Measurements from ENCODE around the gene BCL11B. TPM values are rescaled to one million over a fixed set of nuclear protein-coding genes. Genes with fewer than 3 reads are reported as not detected.

BCL11B gene
- total RNA-seq, 2 experiments from 2014 or later: 31.3 to 32.1 TPM

GRCh38 chr14:99176156-99176945, 95.6 kb downstream of the BCL11B start:
- POLR2A ChIA-PET: no interaction called here
- CTCF ChIA-PET: interaction anchor here (1.5 kb wide), 1 partner anchor 12 kb away, joined by 4 read pairs; no protein-coding TSS in a partner anchor

DNA sequence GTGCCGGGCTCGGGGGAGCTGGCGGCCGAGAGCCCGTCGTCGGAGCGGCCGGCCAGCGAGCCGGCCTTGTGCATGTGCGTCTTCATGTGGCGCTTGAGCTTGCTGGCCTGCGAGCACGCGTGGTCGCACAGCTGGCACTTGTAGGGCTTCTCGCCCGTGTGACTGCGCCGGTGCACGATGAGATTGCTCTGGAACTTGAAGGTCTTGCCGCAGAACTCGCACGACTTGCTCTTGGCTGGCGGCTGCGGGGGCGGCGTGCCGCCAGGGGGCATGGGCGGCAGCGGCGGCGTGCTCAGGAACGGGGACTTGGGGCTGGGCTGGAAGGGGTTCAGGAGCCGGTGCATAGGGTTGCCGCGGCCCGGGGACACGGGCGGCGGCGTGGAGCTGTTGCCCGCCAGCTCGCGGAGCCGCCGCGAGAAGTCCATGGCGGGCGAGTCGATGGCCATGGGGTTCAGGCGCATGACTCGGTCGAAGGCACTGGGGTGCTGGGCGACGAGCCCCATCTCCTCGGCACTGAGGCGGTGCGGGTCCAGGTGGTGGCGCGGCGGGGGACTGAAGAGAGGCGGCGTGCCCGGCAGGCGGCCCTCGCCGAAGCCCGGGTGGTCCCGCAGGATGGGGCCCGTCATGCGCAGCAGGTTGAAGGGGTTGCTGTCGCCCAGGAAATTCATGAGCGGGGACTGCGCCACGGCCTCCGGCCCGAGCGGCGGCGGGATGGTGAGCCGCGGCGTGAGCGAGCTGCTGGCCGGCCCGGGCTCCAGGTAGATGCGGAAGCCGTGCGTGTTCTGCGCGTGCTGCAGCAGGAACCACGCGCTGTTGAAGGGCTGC, 96.5 kb downstream of the BCL11B start:
- ChIA-PET CTCF (interaction anchor here (1.5 kb wide), 1 partner anchor 13 kb away, joined by 4 read pairs; no protein-coding TSS in a partner anchor), POLR2A (interaction anchor here (0.6 kb wide), 1 partner anchor 75 kb away, joined by 10 read pairs; no protein-coding TSS in a partner anchor)

DNA sequence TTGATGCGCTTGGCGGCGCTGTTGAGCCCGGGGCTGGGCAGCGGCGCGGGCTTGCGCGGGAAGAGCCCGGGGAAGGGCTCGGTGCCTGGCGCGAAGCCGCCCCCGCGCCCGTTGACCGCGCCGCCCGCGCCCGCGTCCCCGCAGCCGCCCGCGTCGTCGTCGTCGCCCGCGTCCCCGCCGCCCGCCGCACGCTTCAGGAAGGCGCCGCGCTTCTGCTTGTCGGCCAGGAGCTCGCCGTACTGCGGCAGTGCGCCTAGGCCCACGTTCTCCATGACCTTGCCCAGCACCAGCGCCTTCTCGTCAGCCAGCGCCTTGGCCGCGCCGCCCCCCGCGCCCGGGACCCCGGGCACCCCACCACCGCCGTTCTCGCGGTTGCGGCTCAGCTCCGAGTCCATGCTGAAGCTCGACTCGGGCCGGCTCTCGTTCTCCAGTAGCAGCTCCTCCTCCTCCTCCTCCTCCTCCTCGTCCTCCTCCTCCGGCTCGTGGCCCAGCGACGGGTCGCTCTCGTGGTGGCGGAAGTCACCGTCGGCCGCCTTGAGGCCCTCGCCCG, 97.2 kb downstream of the BCL11B start:
- ChIA-PET POLR2A (interaction anchor here (0.6 kb wide), 1 partner anchor 75 kb away, joined by 10 read pairs; no protein-coding TSS in a partner anchor), CTCF (no interaction called here)

DNA sequence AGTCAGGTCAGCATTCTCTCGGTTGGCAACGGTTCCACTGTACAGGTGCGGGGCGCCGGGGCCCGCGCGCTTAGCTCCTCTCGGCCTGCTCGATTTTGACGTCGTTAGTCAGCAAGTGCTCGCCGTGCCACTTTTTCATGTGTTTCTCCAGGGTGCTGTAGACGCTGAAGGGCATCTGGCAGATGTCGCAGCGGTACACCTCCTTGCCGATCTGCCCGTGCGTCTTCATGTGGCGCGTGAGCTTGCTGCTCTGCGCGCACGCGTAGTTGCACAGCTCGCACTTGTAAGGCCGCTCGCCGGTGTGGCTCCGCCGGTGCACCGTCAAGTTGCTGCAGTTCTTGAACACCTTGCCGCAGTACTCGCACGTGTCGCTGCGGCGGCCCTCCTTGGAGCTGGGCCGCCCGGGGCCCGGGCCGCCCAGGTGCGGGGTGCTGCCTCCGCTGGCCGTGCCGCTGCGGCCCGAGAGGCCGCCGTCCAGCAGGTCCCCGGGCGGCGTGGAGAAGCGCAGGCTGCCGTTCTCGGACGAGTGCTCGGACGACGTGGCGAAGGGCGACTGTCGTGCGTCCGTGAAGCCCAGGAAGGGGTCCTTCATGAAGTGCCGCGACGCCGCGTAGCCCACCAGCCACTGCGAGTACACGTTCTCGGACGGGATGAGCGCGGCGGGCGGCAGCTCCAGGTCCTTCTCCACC, 97.8 kb downstream of the BCL11B start:
- CTCF ChIA-PET: interaction anchor here (0.7 kb wide), 2 partner anchors 85 to 449 kb away, joined by 3 read pairs; no protein-coding TSS in a partner anchor
- POLR2A ChIA-PET: no interaction called here

- ChIA-PET CTCF (interaction anchor here (0.7 kb wide), 2 partner anchors 85 to 448 kb away, joined by 3 read pairs; no protein-coding TSS in a partner anchor), POLR2A (interaction anchor here (0.6 kb wide), 1 partner anchor 9 kb away, joined by 3 read pairs; no protein-coding TSS in a partner anchor)
Measured at GRCh38 chr14:99173506-99173905, 98.5 kb downstream of the BCL11B start.

GRCh38 chr14:99173086-99173485, 98.9 kb downstream of the BCL11B start:
- POLR2A ChIA-PET: interaction anchor here (0.6 kb wide), 1 partner anchor 9 kb away, joined by 3 read pairs; no protein-coding TSS in a partner anchor
- CTCF ChIA-PET: interaction anchor here (0.7 kb wide), 1 partner anchor 448 kb away, joined by 3 read pairs; no protein-coding TSS in a partner anchor

DNA sequence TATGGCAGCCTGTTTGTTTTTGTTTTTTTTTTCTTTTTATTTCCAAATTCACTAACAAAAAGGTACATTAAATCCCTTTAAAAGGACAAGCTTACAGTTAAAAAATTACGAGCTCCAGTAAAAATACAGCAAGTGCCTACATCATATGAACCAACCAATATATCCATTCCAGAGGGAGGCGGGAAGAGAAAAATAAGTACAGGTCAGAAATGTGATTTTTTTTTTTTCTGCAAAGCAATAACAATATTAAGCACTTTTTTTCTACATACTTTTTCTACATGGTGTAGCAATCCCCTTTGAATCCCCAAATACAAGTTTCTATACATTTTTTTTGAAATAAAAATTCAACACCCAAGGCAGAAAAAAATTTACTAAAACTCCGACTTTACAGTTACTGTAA, 100.6 kb downstream of the BCL11B start:
- ChIA-PET POLR2A (no interaction called here), CTCF (no interaction called here)

- CTCF ChIA-PET: no interaction called here
- POLR2A ChIA-PET: no interaction called here
Measured at GRCh38 chr14:99169776-99170356, 102.1 kb downstream of the BCL11B start.

DNA sequence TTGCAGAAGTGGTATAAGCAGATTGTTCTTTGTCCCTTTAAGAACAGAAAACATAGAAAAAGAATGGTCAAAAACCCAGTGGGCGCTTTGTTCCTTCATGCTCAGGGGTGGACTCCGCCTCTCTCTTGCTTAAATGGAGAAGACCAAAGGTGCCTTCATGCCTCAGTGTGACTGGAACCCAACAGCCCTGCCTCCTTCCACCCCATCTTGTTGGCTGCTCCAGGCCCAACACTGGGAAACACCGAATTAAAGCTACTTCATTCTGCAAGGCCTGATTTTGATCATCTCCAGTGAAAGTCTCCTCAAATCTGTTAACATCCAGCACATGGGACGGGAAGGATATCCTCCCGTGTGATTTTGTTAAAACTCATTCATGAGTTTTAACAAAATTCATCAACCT, 103.7 kb downstream of the BCL11B start:
- POLR2A ChIA-PET: no interaction called here
- CTCF ChIA-PET: no interaction called here

GRCh38 chr14:99166506-99166905, 105.5 kb downstream of the BCL11B start:
- ChIA-PET CTCF (no interaction called here), POLR2A (no interaction called here)

DNA sequence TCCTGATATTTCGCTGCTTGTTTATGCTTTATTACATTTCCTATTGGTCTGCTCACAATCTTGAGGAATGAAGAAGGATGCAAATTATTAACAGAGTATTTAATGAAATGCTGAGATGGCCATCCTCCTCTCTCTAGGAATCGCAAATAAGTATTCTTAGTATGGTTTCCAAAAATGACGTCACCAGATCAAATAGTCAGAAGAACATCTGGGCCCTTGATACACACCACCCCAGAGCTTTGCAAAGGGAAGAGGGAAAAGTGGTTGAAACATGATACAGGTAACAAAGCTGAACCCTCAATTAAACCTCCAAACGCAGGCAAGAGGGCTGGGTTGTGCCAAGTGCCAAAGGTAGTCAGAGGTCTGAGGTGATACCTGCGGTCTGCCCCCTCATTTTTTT, 107.3 kb downstream of the BCL11B start:
- ChIA-PET POLR2A (interaction anchor here (0.8 kb wide), 1 partner anchor 9 kb away, joined by 3 read pairs; no protein-coding TSS in a partner anchor), CTCF (no interaction called here)

DNA sequence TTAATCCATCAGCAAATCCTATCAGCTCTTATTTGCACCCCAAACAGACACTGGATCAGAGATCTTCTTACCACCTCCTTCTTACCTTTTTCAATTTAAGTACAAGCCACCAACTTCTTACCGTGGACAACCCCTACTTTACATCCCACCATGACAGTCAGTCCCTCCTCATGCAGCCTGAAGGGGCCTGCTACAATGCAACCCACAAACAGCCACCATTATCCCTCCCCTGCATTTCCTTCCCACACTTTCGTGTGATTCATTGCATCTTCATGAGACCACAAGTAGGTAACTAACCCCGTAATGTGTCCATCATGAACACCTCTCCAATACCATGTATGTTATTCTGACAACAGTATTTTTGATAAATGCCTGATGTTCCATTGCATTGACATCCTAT, 108.6 kb downstream of the BCL11B start:
- CTCF ChIA-PET: no interaction called here
- POLR2A ChIA-PET: no interaction called here

GRCh38 chr14:99159341-99160340, 112.4 kb downstream of the BCL11B start:
- POLR2A ChIA-PET: no interaction called here
- CTCF ChIA-PET: no interaction called here

DNA sequence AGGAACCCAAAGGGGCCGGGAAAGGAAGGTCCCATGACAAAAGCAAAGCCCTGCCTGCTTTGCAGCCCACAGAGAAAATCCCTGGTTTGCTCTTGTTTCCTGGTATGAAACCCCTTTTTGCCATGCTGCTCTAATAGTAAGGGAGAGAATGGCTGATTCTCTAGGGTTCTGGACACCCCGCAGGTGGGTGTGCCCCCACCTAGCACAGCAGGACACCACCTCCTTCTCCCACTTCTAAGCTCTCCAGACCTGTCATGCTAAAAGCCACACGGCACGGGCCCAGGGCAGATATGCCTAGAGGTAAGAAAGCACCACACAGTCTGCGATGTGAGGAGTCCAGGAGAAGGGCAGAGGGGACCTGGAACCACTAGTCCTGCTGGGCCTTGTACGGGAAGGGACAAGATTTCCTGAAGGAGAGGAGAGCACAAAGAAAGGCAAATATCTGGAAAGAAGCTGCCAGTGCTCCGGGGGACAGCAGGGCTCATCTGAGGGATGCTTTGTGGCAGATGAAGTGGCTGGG, 113.3 kb downstream of the BCL11B start:
- ChIA-PET POLR2A (no interaction called here), CTCF (no interaction called here)

GRCh38 chr14:99158150-99158549, 113.8 kb downstream of the BCL11B start:
- CTCF ChIA-PET: no interaction called here

GRCh38 chr14:99157676-99158075, 114.3 kb downstream of the BCL11B start:
- ChIA-PET POLR2A (no interaction called here), CTCF (no interaction called here)

More at GRCh38 chr14:99158150-99158549, 113.8 kb downstream of the BCL11B start:
- POLR2A ChIA-PET: no interaction called here

GRCh38 chr14:99157246-99157645, 114.8 kb downstream of the BCL11B start:
- POLR2A ChIA-PET: no interaction called here
- CTCF ChIA-PET: no interaction called here

DNA sequence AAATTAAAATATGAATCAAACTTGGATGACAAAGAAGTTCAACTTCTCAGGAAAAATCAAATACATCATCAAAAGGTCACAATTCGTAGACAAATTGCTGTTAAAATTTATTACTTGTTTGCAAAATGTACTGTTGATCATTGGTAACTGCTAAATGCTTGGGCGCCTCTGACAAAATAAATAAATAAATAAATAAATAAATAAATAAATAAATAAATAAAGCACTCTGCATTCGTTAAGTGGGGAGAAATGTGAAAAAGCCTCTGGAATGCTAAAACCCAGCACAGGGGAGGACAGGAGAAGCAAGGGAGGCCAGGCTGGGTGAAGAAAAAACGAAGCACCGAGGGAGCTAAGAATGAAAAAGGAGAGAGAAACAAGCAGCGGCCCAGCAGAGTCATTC, 115.2 kb downstream of the BCL11B start:
- POLR2A ChIA-PET: no interaction called here
- CTCF ChIA-PET: interaction anchor here (0.9 kb wide), 1 partner anchor 10 kb away, joined by 3 read pairs; no protein-coding TSS in a partner anchor

Measured in activated CD8-positive, alpha-beta memory T cell treated with anti-CD3 and anti-CD28 coated beads for 36 hours (primary cell).